Heart left ventricle (tissue), 16 donors: ENCODE results near the gene CLEC4D. TPM values are rescaled to one million over a fixed set of nuclear protein-coding genes. Genes with fewer than 3 reads are reported as not detected.
"Not testable (repeated sequence)": the region's sequence is repeated elsewhere in the genome, so short reads cannot be mapped to it uniquely, and the experiment has no call there.

Source experiments
- ATAC-seq, 4 donors: fragments of 200-7000 bp; cut with Tn5 transposase; one replicate each; pipeline ENCODE4 v1.9.1; 2020 to 2022; ENCODE audit warnings: moderate library complexity in 4 of 4, mild to moderate bottlenecking in 3 of 4, moderate number of reproducible peaks in 1 of 4
- DNase-seq, 5 donors: peaks; one replicate each; pipeline ENCODE4 v3.0.0-alpha.2; 2020
- H3K27ac ChIP-seq, 12 donors: fragments of 200-600 bp; sonication (generic) in 4 of 12; one replicate each; pipeline versions ENCODE4 v1.5.0 to v1.8.0; 2016 to 2022; ENCODE audit warnings: mild to moderate bottlenecking in 2 of 12
- H3K27me3 ChIP-seq, 9 donors: fragments of 200-600 bp; sonication (generic) in 2 of 9; one replicate each; pipeline versions ENCODE4 v1.5.1 to v1.8.0; 2016 to 2022; ENCODE audit warnings: mild to moderate bottlenecking in 3 of 9
- H3K36me3 ChIP-seq, 9 donors: fragments of 200-600 bp; sonication (generic) in 2 of 9; one replicate each; pipeline versions ENCODE4 v1.5.0 to v1.8.0; 2018 to 2022; ENCODE audit warnings: mild to moderate bottlenecking in 2 of 9
- H3K4me1 ChIP-seq, 12 donors: fragments of 200-600 bp; sonication (generic) in 4 of 12; one replicate each; pipeline versions ENCODE4 v1.5.0 to v1.8.0; 2016 to 2022; ENCODE audit warnings: mild to moderate bottlenecking in 3 of 12
- H3K4me3 ChIP-seq, 12 donors: fragments of 200-600 bp; sonication (generic) in 4 of 12; one replicate each; pipeline versions ENCODE4 v1.5.0 to v1.8.0; 2017 to 2022; ENCODE audit warnings: mild to moderate bottlenecking in 9 of 12, moderate library complexity in 4 of 12
- H3K9me3 ChIP-seq, 12 donors: fragments of 200-600 bp; sonication (generic) in 4 of 12; one replicate each; pipeline versions ENCODE4 v1.5.0 to v1.8.0; 2016 to 2022; ENCODE audit warnings: mild to moderate bottlenecking in 1 of 12
- POLR2A ChIP-seq, 2 donors: fragments of 450-650 bp; IDR thresholded peaks; one replicate each; pipeline ENCODE4 v1.6.1; 2017; ENCODE audit warnings: antibody characterized with exemption in 2 of 2, mild to moderate bottlenecking in 2 of 2, moderate library complexity in 2 of 2
- WGBS, 4 donors: extraction: QIAGEN DNeasy Blood & Tissue Kit in 2 of 4; methylation state at CpG; one replicate each; pipeline versions ENCODE4 v1.1.5 to v1.1.7; 2013 to 2018; 5-methylcytosine and 5-hydroxymethylcytosine counted together
- intact Hi-C, 10 donors: fragments of 100-400 bp; cut with DNase I; formaldehyde crosslinking; loops; one replicate each; pipeline versions ENCODE4 v1.11.1 to v1.14.2; 2022
- polyA plus RNA-seq, 2 donors: library from polyadenylated mRNA; stranded (reverse); fragments of 200-250 nt; gene quantifications; one replicate each; pipeline ENCODE4 v1.2.3, GENCODE V29; 2013
- total RNA-seq, 9 donors: library from RNA; depleted of rRNA in 2 of 9; stranded (reverse); fragments of >200 nt in 2 of 9; fragmentation: NEBNext Ultra II Directional in 3 of 9; extraction: Animal tissue kit (Norgen Biotek cat#: 25700) in 3 of 9; gene quantifications; one replicate each; pipeline versions ENCODE4 v1.1.0 to v1.2.4, GENCODE V29; 2016 to 2023
- TF ChIP-seq, protein P1 (sequence below), 12 donors: fragments of 200-600 bp; sonication (generic) in 4 of 12; IDR thresholded peaks; one replicate each; pipeline versions ENCODE4 v1.5.0 to v1.8.0; 2018 to 2022; ENCODE audit warnings: antibody characterized with exemption in 12 of 12, mild to moderate bottlenecking in 5 of 12
- donor health status: ischemic (EF 13 %, LVEDD 7.1; RV severe dilation, severe dysfunction).
- donor health status: healthy with polysubstance abuse.
- donor health status: DM: no; HTN: yes; CAD: no.
- donor health status: DM: no; HTN: no; CAD: no.
- donor health status: ischemic (EF 25% LVEDD 6.9; RV normal size, moderate dysfunction).
- donor health status: ischemic (EF 25% LVEDD 5.7; RV mildly dilated, moderate dysfunction).
- donor health status: healthy.
- donor health status: DM: yes; HTN: yes; CAD: no.
- donor health status: ischemic (EF 35%, LVEDD 5.7; RV mildly dilated, moderate dysfunction).
- donor health status: nonischemic (EF 11% LVEDD 7.7; RV severe dilation, severe dysfunction).
- donor health status: DM: yes; HTN: yes; CAD: no.
- donor health status: PGD.
- donor health status: ischemic (EF 29% LVEDD 5.4; RV normal size, mild dysfunction).
- donor health status: nonischemic (EF 23%, LVEDD 6.1; RV moderate dilation, normal function).

The CLEC4D gene
- total and polyA plus RNA-seq, 11 donors, result 0.10 to 0.72 (median 0.30) TPM; not detected in 5

- DNase-seq (no peak), ATAC-seq (no peak)
- H3K27me3 ChIP-seq, result no peaks in the 10 kb centered on the region
- H3K9me3 ChIP-seq, result peaks cover 0 to 27% (median 6%) of the 10 kb centered on the region in 12 donors
- intact Hi-C loops, result no loop called here
- H3K27ac ChIP-seq, result no peak overlapping the region
- TF ChIP-seq, protein P1, sequence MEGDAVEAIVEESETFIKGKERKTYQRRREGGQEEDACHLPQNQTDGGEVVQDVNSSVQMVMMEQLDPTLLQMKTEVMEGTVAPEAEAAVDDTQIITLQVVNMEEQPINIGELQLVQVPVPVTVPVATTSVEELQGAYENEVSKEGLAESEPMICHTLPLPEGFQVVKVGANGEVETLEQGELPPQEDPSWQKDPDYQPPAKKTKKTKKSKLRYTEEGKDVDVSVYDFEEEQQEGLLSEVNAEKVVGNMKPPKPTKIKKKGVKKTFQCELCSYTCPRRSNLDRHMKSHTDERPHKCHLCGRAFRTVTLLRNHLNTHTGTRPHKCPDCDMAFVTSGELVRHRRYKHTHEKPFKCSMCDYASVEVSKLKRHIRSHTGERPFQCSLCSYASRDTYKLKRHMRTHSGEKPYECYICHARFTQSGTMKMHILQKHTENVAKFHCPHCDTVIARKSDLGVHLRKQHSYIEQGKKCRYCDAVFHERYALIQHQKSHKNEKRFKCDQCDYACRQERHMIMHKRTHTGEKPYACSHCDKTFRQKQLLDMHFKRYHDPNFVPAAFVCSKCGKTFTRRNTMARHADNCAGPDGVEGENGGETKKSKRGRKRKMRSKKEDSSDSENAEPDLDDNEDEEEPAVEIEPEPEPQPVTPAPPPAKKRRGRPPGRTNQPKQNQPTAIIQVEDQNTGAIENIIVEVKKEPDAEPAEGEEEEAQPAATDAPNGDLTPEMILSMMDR (IDR thresholded peaks at IDR 0.05), result no peak
- TF ChIP-seq POLR2A (IDR thresholded peaks at IDR 0.05), result no peak
- no peaks in the 10 kb centered on the region for H3K36me3 ChIP-seq
- no peak overlapping the region for H3K4me3 ChIP-seq
- 68 to 78% (median 74%) methylated on average over 3 of the region's 3 CpGs for WGBS, 4 donors
- H3K4me1 ChIP-seq, result peaks cover 0 to 18% (median 0%) of the 10 kb centered on the region in 12 donors
These were observed 50.1 kb downstream of the CLEC4D start for GRCh38 chr12:8563356-8563755.

- no peak for ATAC-seq
- Histone ChIP-seq H3K9me3 (peaks cover 0 to 27% (median 6%) of the 10 kb centered on the region in 12 donors), H3K4me3 (no peak overlapping the region), H3K4me1 (peaks cover 0 to 18% (median 0%) of the 10 kb centered on the region in 12 donors), H3K36me3 (no peaks in the 10 kb centered on the region), H3K27ac (no peak overlapping the region), H3K27me3 (no peaks in the 10 kb centered on the region)
- 46 to 74% (median 63%) methylated on average over 22 of the region's 22 CpGs for WGBS, 4 donors
- TF ChIP-seq, protein P1 (IDR thresholded peaks at IDR 0.05), result no peak
- no peak for TF ChIP-seq POLR2A (IDR thresholded peaks at IDR 0.05)
- intact Hi-C loops, result no loop called here
- DNase-seq, result no peak
These were observed 51.4 kb downstream of the CLEC4D start for GRCh38 chr12:8564656-8565055.

DNA sequence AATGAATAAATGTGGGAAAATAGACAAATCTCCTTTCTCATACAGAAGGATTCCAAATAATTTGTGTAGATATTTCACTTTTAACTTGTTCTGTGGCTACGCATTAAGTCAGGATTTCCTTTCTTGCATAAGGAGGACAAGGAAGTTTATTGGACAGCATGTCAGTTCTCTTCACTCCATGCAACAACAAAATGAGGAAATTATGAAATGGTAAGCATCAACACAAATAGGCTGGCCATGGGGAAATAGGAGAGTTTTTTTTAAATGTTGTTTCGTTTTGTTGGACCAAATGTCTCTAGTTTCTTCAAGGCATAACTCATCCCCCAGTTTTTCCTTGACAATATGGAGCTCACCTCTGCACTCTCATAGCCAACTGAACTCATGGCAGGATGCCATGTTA, 52.7 kb downstream of the CLEC4D start:
- H3K27me3 ChIP-seq, H3K36me3 ChIP-seq, H3K4me3 ChIP-seq, DNase-seq, intact Hi-C loops: not testable (repeated sequence)
- 63 to 75% (median 66%) methylated on average over 2 of the region's 2 CpGs for WGBS, 4 donors
- Histone ChIP-seq H3K27ac (peak overlapping the region in 1 of 12 donors; percentile 71), H3K4me1 (peaks cover 0 to 18% (median 0%) of the 10 kb centered on the region in 12 donors), H3K9me3 (peaks cover 0 to 27% (median 6%) of the 10 kb centered on the region in 12 donors)
- peak in 1 of 4 donors; percentile 44 for ATAC-seq

DNA sequence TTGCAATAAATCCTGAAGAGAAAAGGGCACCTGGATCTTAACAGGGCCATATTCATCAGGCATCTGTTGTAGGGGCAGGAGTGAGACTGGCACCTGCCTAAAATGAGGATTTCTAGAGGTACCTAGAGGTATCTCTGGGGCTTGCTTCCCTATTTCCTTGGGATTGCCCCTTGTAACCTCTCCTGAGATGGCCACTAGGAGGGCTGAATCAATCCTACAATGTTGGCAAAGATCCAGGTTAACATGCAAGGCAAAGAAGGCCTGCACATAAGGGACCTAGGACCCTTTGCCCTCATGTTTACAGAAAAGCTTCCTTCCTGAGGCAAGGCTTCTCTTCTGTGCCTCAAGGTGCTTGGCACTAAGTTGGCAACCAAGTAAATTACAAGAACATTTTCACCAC, 53.2 kb downstream of the CLEC4D start:
- Histone ChIP-seq H3K36me3 (no peaks in the 10 kb centered on the region), H3K27ac (peak overlapping the region in 1 of 12 donors; percentile 68), H3K9me3 (peaks cover 0 to 27% (median 6%) of the 10 kb centered on the region in 12 donors), H3K27me3 (no peaks in the 10 kb centered on the region), H3K4me1 (peaks cover 0 to 18% (median 0%) of the 10 kb centered on the region in 12 donors), H3K4me3 (no peak overlapping the region)
- ATAC-seq, result no peak
- TF ChIP-seq POLR2A (IDR thresholded peaks at IDR 0.05), result no peak
- TF ChIP-seq, protein P1 (IDR thresholded peaks at IDR 0.05), result no peak
- intact Hi-C loops, result no loop called here
- DNase-seq, result no peak

Other genes starting within 250 kb of the CLEC4D start
- gene CLEC6A, start 57.5 kb upstream of the CLEC4D start, total RNA-seq, result not detected
- gene CLEC6A, start 57.5 kb upstream of the CLEC4D start, polyA plus RNA-seq, result not detected
- gene CLEC4E, start 27.4 kb downstream of the CLEC4D start, total RNA-seq, result 1 to 10 TPM in 4 of 9 donors, under 1 TPM in 5; 0.25 to 5.1 (median 0.76) TPM
- 1 to 10 TPM in 1 of 2 donors, under 1 TPM in 1; 0.72 to 1.3 TPM for gene CLEC4E, start 27.4 kb downstream of the CLEC4D start, polyA plus RNA-seq
- gene AICDA, start 99.4 kb downstream of the CLEC4D start, total RNA-seq, result not detected
- gene AICDA, start 99.4 kb downstream of the CLEC4D start, polyA plus RNA-seq, result under 1 TPM in 1 of 2 donors, not detected in 1; 0.08 TPM
- gene MFAP5, start 149.3 kb downstream of the CLEC4D start, total RNA-seq, result 100 to 1,000 TPM in 2 of 9 donors, 10 to 100 TPM in 7; 12.4 to 137 (median 33.0) TPM
- gene MFAP5, start 149.3 kb downstream of the CLEC4D start, polyA plus RNA-seq, result 10 to 100 TPM; 10.2 to 17.4 TPM
- gene RIMKLB, start 184.5 kb downstream of the CLEC4D start, total RNA-seq, result 10 to 100 TPM in 8 of 9 donors, 1 to 10 TPM in 1; 8.5 to 16.9 (median 11.9) TPM
- 10 to 100 TPM in 1 of 2 donors, 1 to 10 TPM in 1; 7.4 to 15.4 TPM for gene RIMKLB, start 184.5 kb downstream of the CLEC4D start, polyA plus RNA-seq